ENCODE data around the gene SRGN.

Gene SRGN

DNA sequence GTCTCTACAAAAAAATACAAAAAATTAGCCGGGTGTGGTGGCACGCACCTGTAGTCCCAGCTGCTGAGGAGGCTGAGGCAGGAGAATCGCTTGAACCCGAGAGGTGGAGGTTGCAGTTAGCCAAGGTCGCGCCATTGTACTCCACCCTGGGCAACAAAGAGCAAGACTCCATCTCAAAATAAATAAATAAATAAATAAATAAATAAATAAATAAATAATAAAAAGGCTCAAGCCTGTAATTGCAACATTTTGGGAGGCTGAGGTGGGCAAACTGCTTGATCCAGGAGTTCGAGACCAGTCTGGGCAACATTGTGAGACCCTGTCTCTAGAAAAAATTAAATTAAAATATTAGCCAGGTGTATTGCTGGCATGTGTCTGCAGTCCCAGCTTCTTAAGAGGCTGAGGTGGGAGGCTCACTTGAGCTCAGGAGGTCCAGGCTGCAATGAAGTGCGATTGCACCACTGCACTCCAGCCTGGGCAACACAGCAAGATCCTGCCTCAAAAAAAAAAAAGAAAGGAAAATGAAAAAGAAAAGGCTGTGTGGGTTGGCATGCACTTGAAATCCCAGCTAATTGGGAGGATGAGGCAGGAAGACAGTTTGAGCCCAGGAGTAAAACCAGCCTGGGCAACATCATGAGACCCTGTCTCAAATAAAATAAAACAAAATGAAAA, 27.6 kb upstream of the SRGN start:
- in situ Hi-C loops (cut with HindIII; ENCODE audit: low sequenced_read_pairs) = no loop called here

DNA sequence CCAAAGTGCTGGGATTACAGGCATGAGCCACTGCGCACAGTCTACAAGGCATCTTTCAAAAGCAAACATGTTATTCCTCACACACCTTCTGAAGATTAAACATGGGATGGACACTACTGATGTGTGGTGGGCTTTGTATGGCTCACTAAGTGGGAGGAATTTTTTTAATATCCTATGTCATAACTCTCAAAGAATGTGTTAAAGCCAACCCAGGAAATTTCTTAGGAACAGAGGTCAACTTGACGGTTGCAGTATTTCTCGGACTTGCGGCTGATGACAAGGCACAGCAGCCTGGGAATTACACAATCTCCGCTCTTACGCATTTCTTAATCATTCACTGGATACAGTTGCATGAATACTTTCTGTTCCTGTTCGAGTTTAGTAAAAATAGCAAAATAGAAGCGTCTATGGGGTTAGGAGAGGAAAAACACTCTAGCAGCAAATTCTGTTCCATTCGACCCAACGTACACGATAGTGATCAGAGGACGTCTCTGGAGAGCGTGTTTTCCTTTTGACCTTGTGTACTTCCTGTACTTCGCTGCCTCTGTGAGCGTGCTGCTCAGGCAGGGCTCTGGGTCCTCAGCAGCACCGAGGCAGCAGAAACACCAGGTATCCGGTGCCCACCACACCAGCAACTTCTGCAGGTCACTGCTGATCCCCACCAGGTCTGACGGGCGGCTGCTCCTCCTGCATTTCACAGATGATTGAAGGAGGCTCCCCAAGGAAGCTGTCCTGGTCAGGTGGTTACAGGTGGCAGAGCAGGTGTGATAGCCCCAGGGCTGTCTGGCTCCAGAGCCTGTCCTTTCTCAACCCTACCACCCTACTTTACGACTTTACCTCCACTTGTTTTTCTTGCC, 26.4 kb upstream of the SRGN start:
- in situ Hi-C loops (cut with HindIII; ENCODE audit: low sequenced_read_pairs) = no loop called here

DNA sequence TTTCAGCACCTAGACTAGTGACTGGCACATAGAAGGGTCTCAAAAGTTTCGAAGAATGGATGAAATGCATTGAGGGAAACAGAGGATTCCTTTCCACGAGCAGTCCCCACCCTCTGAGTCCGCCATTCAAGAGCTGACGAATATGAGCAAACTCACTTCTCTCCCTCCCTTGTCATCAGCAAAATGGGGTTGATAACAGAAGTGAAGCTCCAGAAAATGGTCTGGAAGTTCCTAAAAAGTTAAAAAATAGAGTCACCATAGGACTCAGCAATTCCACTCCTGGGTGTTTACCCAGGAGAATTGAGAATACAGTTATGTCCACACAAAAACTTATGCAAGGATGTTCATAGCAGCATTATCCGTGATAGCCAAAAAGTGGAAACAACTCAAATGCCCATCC, 25.0 kb upstream of the SRGN start:
- in situ Hi-C loops (cut with HindIII; ENCODE audit: low sequenced_read_pairs) = no loop called here

DNA sequence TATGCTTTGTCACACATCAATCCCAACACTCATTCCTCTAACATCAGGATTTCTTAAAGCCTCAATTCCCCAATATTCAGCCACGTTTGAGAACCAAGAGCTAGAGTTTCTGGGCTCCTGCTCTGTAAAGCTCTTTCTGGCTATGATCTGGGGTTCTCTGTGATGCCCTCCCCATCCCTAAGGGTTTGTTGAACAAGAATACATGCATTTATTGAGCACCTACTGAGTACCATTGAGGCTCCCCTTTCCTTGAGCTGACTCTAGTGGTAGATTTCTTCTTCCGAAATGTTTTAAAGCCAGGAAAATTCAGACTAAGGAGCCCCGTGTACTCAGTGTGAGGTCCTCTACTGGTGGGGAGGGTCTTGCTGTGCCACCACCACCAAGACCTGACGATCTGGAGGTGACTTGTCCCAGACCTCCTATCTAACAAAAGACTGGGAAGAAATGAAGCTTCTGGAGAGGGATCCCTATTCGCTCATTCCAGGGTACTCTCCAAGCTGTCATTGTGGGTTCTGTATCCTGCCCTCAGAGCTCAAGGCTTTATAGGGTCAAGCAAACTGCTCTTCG, 23.1 kb upstream of the SRGN start:
- in situ Hi-C loops (cut with HindIII; ENCODE audit: low sequenced_read_pairs) = loop anchor here (5.0 kb wide), 1 partner anchor 53 kb away; no protein-coding TSS in a partner anchor

DNA sequence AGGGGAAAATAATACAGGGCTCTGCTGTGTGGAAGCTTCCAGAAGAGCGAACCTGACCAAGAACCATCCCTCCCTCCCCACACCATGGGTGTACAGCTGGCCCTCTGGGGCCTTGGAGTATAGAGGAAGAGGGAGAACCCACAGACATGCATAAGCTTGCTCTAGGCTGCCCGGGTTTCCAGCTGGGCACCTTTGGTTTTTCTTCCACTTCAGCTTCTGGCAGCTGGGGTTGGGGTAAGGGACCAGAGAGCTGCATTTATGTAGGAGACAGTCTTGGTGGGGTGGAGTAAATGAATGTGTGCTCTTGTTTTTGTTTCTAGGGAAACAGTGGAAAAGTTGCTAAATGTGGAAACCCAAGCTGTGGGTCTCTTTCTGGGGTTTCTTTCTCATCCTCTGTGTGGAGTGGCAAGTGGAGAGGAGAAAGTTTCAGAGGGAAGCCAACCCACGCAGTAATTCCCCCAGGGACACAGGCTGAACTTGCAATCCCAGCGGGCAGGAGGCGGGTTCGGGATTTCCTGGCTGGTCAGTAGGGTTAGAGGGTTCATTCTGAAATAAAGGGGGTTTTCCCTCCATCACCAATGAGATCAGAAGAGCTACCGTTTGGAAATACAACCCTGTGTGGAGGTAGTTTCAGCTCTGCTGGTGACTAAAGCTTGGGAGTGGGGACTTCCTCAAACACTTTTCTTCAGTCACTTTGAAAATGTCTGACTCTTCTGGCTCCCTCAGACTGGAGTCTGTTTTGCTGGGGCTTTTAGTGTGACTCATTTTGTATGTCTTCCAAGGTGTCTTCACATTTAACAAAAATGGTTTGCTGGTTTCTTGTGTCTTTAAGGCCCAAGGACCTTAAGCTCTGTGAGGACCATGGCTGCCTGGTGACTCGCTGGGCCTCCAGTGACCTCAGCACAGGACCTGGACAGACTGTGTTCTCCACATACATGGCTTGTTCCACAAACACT, 22.2 kb upstream of the SRGN start:
- in situ Hi-C loops (cut with HindIII; ENCODE audit: low sequenced_read_pairs) = loop anchor here (5.0 kb wide), 1 partner anchor 53 kb away; no protein-coding TSS in a partner anchor

DNA sequence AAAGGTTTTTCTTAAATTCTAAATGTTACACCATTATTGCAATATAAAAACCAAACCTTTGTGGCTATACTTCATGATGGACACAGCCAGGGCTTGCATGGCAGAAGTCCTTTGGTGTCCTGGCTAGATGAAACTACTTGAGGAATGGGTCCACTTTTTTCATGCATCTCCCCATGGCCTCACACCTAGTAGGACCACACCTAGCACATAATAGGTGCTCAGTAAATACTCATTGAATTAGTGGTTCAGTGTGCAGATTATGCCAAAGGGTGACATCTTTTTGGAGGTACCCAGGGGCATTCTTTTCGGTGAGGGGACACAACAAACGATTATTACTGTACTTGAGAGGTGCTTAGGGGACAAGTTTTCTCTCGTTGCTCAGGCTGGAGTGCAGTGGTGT, 20.7 kb upstream of the SRGN start:
- in situ Hi-C loops (cut with HindIII; ENCODE audit: low sequenced_read_pairs) = loop anchor here (5.0 kb wide), 1 partner anchor 55 kb away; no protein-coding TSS in a partner anchor

DNA sequence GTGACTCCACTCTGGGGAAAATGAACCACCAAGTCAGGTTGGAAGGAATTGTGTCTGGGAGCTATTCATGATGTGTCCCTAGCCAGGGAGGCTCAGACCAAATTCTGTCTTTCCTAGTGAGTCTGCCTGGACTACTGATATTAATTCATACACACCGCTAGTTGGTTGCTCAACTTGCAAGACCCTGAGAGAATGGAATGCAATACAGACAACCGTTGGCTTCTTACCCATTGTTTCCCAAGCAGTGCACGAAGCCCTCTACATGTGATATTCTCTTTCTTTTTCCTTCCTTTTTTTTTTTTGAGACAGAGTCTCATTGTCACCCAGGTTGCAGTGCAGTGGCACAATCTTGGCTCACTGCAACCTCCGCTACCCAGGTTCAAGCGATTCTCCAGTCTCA, 19.4 kb upstream of the SRGN start:
- in situ Hi-C loops (cut with HindIII; ENCODE audit: low sequenced_read_pairs) = loop anchor here (5.0 kb wide), 1 partner anchor 56 kb away; no protein-coding TSS in a partner anchor

DNA sequence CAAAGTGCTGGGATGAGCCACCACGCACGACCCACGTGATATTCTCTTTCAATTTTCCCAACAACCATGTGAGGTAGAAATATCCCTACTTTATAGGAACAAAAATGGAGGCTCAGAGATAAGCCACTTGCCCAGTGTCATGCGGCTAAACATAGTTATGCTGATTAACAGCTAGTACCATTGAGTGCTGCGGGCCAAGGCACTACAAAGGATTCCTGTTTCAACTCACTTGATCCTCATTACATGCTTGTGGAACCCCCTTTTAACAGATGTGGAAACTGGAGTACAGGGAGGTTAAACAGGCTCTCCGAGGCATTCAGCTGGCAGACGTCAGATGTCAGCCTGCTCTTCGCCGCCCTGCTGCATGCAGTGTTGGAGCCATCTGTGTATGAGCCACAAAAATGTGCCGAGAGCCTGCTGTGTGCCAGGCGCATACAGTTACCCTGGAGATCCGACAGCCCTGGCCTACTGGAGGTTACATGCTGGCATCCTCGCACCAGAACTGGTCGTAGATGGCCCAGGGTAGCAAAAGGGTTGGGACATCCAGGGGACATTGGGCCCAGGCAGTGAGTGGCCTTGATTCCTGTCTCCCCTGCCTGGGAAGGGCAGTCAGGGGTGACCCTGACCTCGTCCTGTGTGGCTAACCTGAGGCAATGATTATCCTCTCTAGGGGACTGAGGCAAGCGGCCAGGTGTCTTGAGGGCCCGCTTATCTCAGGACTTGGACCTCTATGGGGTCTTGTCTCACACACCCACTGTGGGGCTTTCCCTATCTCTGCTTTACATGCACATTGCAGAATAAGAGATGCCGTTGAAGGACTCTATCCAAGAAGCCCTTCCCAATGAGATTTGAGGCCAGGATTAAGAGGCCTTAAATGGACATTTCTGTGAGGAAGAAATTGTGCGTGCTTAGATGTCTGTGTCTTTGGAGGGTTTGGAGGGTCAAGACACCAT, 18.5 kb upstream of the SRGN start:
- in situ Hi-C loops (cut with HindIII; ENCODE audit: low sequenced_read_pairs) = loop anchor here (5.0 kb wide), 1 partner anchor 57 kb away; no protein-coding TSS in a partner anchor

DNA sequence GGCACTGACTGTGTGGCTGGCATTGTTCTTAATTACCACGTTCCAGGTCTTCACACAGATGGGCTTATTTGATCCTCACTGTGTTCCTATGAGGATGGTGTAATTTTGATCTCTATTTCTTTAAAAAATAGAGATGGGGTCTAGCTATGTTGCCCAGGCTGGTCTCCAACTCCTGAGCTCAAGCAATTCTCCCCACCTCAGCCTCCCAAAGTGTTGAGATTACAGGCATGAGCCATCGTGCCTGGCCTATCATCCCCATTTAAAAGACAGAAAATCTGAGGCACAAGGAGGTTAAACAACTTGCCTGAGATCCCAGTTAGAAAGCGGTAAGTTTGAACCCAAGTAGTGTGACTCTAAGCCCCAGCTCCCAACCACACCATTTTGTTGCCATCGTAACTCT, 17.0 kb upstream of the SRGN start:
- in situ Hi-C loops (cut with HindIII; ENCODE audit: low sequenced_read_pairs) = no loop called here

DNA sequence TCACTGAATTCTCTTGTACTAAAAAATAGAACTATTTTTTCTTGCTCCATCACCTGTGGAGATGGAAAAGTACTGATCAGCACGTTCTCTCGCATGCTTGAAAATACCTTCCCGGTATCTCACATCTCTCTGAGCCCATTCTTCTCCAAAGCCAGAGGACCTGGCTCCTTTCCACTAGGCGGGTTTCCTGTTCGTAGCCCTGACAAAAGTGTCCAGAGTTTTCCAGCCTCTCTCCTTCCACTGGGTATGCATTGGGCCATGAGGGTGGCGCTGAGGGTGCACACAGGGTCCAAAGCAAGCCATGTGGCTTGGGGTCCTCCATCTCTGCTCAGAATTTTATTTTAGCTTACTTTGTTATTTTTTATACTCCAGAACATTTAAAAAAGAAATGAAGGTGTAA, 16.3 kb upstream of the SRGN start:
- in situ Hi-C loops (cut with HindIII; ENCODE audit: low sequenced_read_pairs) = no loop called here

DNA sequence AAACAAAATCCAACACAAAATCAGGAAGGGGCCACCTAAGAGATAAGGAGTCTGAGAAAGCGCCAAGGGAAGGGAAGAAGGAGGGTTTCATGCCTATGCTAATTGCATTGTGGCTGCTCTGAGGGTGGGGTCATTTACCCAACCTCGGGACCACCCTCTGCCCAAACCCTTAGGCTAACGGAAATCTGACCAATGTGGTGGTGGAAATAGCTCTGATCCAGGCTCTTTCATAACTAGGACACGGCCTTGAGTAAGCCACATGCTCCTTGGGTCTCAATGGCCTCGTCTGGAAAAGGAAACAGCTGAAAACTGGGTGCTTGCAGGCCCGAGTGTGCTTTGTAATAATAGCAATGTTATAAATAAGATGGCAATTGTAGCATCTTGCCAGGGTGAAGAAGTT, 14.9 kb upstream of the SRGN start:
- in situ Hi-C loops (cut with HindIII; ENCODE audit: low sequenced_read_pairs) = no loop called here

DNA sequence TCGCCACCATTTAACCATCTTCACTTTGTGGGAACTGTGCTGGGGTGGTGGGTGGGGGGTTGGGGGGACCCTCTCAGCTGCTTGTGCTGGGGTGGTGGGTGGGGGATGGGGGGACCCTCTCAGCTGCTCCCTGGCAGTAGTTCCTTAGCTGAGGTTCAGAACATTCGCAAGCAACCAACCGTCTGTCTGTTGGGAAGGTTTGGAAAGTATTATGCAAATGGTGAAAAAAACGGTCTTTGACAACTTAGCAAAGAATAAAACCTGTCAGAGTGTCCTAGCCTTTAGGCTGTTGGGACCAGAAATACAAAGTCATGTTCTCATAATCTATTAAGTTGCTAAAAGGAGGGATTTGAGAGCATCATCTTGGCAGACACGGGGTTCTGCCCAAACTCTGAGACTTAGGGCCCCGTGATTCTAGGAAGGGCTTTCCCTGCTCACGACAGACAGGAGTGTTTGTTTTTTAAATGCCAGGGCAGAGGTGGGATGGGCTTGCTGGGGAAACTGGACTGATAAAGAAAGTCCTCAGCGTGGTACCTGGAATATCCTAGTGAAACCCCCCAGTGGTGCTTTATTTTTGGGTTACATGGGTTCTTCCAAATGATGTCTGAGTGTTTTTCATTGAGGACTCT, 14.1 kb upstream of the SRGN start:
- in situ Hi-C loops (cut with HindIII; ENCODE audit: low sequenced_read_pairs) = no loop called here

DNA sequence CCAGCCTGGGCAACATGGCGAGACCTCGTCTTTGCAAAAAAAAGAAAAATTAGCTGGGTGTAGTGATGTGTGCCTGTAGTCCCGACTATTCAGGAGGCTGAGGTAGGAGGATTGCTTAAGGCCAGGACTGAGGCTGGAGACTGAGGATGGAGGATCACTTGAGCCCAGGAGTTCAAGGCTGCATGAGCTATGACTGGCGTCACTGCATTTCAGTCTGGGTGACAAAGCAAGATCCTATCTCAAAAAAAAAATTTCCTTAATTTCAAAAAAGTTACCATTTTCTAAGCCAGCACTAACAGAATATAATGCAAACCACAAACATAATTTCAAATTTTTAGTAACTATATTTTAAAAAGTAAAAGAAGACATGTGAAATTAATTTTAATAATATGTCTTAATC, 13.4 kb upstream of the SRGN start:
- in situ Hi-C loops (cut with HindIII; ENCODE audit: low sequenced_read_pairs) = no loop called here

DNA sequence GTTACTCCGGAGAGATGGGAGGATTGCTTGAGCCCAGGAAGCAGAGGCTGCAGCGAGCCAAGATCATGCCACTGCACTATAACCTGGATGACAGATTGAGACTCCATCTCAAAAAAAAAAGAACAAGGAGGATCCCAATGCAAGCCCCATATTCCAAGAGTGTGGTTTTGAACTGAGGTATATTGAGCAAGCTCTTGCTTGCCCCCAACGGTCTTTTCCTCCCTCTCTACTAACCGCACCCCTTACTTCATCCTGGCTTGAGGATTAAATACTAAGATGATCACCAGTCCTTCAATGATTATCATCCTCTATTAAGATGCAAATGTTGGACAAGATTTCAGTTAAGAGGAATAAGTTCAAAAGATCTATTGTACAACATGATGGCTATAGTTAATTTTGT, 12.5 kb upstream of the SRGN start:
- in situ Hi-C loops (cut with HindIII; ENCODE audit: low sequenced_read_pairs) = no loop called here

DNA sequence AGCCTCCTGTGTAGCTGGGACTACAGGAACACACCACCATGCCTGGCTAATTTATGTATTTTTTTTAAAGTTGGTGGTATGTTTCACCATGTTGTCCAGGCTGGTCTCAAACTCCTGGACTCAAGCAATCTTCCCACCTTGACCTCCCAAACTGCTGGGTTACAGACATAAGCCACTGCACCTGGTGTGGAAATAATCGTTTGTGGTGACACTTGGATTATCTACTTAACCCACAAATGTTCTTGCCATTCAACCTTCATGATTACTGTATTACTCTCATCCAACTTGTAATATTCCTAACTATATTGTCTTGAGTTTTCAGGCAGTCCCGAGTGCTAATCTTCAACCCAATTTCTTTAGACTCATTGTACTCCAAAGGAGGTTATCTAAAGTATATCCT, 9.6 kb upstream of the SRGN start:
- in situ Hi-C loops (cut with HindIII; ENCODE audit: low sequenced_read_pairs) = no loop called here

DNA sequence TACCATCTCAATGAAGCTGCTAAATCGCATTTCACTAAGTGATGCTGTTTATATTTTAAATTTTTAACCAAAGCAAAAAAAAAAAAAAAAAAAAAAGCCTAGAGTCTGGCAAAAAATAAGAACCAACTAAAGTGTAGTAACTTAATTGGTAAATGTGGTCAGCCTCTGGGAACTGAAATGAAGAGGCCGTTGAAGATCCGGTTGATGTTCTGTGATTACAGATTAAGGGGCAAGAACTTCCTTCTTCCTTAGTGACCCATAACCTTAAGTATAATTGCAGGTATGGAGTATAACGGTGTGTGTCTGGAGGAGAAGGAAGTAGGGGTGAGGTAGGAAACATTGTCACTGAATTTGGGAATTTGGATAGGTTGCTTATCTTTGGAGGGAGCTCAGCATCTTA, 7.7 kb upstream of the SRGN start:
- in situ Hi-C loops (cut with HindIII; ENCODE audit: low sequenced_read_pairs) = no loop called here

DNA sequence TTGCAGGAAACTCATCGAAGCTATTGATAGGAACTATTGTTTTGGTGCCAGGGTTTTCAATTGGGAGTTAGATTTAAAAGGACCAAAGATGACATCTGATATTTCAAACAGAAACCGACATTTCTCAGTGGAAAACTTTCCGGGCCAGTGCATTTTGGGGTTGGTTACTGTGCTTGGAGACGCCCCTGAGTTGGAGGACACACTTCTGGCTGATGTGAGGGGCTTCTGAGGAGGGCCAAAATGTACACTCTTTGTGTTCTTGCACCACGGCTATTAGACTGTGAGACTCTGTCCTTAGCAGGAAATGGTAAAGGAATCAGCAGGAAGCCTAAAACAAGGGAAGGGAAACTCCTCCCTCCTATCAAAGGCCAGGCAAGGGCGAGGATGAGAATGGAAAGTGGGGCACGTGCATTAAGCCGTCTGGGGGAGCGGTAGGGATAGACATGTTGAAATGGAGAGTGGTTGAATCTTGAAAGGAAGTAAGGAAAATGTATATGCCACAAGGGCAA, 1.8 kb upstream of the SRGN start:
- in situ Hi-C loops (cut with HindIII; ENCODE audit: low sequenced_read_pairs) = no loop called here

DNA sequence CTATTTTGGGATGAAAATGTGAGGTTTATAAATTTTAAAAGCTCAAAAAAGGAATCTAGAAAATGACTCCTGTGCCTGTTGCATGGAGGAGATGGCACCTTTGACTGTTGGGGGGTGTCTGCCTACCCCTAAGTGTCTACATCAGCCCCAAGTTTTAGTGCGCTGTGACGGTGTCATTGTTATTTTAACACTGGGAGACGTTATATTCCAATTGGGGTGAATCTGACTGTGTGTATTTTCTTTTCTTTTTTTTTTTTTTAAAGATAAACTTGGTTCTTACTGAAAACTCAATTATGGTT, 517 bp downstream of the SRGN start:
- in situ Hi-C loops (cut with HindIII; ENCODE audit: low sequenced_read_pairs) = no loop called here
